ENCODE data around the gene STIMATE. TPM values are rescaled to one million over a fixed set of nuclear protein-coding genes. Genes with fewer than 3 reads are reported as not detected.

STIMATE gene
- total RNA-seq, 4 donors from 2014 or later = 8.2 to 33.0 (median 16.4) TPM

DNA sequence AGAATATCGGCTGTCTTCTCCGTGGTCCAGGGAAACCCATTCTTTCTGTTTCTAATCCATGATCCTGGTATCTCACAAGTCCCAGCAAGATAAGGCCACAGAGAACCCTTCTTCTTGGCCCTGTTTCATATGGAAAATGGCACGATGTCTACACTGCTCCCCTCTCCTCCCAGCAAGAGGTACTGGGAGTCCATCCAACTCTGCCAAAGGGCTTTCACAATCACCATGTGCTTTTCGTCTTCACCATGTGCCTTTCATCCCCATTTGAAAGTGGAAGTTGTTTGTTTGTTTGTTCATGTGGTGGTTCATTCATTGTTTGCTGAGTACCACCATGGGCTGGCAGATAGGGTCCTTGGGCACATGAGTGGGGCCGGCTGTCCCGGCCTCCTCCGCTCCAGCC lies 97.3 kb downstream of the STIMATE start:
- intact Hi-C loops (cut with DNase I; ENCODE audit: low total_unique reads) (no loop called here), in situ Hi-C loops (cut with MboI; ENCODE audit: low pct_ligation_motif_present in 1 of 4, low pct_unique_long_range_greater_than_20kb in 1 of 4, low sequenced_read_pairs in 3 of 4) (no loop called here)
- Histone ChIP-seq H3K27me3 (no peaks in the 10 kb centered on the region), H3K4me3 (no peak overlapping the region), H3K4me1 (no peaks in the 10 kb centered on the region), H3K9me3 (no peaks in the 10 kb centered on the region), H3K36me3 (no peaks in the 10 kb centered on the region), H3K27ac (no peak overlapping the region)
- DNase-seq = no peak
- TF ChIP-seq, protein P1, sequence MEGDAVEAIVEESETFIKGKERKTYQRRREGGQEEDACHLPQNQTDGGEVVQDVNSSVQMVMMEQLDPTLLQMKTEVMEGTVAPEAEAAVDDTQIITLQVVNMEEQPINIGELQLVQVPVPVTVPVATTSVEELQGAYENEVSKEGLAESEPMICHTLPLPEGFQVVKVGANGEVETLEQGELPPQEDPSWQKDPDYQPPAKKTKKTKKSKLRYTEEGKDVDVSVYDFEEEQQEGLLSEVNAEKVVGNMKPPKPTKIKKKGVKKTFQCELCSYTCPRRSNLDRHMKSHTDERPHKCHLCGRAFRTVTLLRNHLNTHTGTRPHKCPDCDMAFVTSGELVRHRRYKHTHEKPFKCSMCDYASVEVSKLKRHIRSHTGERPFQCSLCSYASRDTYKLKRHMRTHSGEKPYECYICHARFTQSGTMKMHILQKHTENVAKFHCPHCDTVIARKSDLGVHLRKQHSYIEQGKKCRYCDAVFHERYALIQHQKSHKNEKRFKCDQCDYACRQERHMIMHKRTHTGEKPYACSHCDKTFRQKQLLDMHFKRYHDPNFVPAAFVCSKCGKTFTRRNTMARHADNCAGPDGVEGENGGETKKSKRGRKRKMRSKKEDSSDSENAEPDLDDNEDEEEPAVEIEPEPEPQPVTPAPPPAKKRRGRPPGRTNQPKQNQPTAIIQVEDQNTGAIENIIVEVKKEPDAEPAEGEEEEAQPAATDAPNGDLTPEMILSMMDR (IDR thresholded peaks at IDR 0.05) = no peak
- no peak for TF ChIP-seq POLR2AphosphoS5 (IDR thresholded peaks at IDR 0.05)
- TF ChIP-seq EP300 (IDR thresholded peaks at IDR 0.05; ENCODE audit: low read depth) = no peak
- no peak for TF ChIP-seq POLR2A (IDR thresholded peaks at IDR 0.05)
- 85% methylated on average over 7 of the region's 7 CpGs; no CpG with 5 or more reads in 1 of the 2 donors for WGBS, 2 donors (ENCODE audit: low coverage in 1 of 2)

DNA sequence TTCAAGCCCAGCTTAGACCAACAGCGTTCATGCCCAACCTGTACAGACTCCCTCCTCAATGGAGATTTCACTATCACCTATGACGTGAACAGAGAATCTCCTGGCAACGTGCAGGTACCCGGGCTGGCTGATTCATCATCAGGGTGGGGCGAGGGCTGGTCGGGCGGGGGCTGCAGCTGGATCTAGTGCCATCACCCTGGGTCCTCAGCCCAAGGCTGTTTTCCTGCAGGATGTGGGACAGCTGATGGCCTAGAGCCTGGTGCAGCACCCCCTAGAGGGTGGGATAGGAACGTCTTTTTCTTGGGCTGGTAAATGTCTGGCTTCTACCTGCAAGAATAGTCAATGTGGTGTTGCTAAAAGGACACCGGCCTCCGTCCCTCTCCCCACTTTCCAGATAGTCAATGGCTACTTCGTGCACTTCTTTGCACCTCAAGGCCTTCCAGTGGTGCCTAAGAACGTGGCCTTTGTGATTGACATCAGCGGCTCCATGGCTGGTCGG lies 98.3 kb downstream of the STIMATE start:
- intact Hi-C loops (cut with DNase I; ENCODE audit: low total_unique reads) = no loop called here
- Histone ChIP-seq H3K27ac (no peak overlapping the region), H3K36me3 (no peaks in the 10 kb centered on the region), H3K4me1 (no peaks in the 10 kb centered on the region), H3K4me3 (no peak overlapping the region), H3K27me3 (no peaks in the 10 kb centered on the region), H3K9me3 (no peaks in the 10 kb centered on the region)
- in situ Hi-C loops (cut with MboI; ENCODE audit: low pct_ligation_motif_present in 1 of 4, low pct_unique_long_range_greater_than_20kb in 1 of 4, low sequenced_read_pairs in 3 of 4) = no loop called here
- TF ChIP-seq POLR2A (IDR thresholded peaks at IDR 0.05) (no peak), EP300 (IDR thresholded peaks at IDR 0.05; ENCODE audit: low read depth) (no peak), POLR2AphosphoS5 (IDR thresholded peaks at IDR 0.05) (no peak)
- TF ChIP-seq, protein P1 (IDR thresholded peaks at IDR 0.05) = peak in 3 of 5 experiments; percentile 35 to 44 (median 39)
- 59% methylated on average over 14 of the region's 14 CpGs; no CpG with 5 or more reads in 1 of the 2 donors for WGBS, 2 donors (ENCODE audit: low coverage in 1 of 2)
- DNase-seq = peak; percentile 17

DNA sequence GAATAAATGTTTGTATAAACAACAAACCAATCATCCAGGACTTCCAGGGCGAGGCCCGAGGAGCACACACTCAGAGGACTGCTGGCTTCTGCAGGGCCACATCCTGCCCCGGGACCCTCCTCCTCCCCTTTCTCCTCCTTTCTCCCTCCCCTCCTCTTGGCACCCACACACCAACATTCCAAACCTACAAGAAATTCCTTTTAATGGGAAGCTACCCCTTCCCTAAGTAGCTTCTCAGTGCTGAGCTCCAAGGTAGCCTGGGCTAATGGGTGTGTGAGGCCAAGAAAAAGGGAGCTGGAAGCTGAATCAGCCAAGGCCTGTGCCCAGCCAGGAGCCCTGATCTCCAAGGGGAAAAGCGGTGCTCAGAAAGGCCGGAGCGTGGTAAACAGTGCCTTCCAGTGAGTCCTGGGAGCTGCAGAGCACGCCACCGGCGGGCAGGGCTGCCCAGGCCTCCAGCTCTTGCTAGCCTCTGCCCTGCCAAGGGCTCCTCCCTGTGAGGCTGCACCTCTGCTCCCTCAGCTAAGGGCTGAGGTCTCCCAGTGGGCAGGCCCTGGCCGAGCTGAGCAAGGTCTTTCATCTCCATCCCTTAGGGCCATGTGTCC lies 98.9 kb downstream of the STIMATE start:
- Histone ChIP-seq H3K27me3 (no peaks in the 10 kb centered on the region), H3K36me3 (no peaks in the 10 kb centered on the region), H3K9me3 (no peaks in the 10 kb centered on the region), H3K4me3 (no peak overlapping the region), H3K4me1 (no peaks in the 10 kb centered on the region), H3K27ac (no peak overlapping the region)
- intact Hi-C loops (cut with DNase I; ENCODE audit: low total_unique reads) = no loop called here
- 70 to 82% methylated on average over 2 to 10 of the region's 10 CpGs for WGBS, 2 donors (ENCODE audit: low coverage in 1 of 2)
- DNase-seq = no peak
- in situ Hi-C loops (cut with MboI; ENCODE audit: low pct_ligation_motif_present in 1 of 4, low pct_unique_long_range_greater_than_20kb in 1 of 4, low sequenced_read_pairs in 3 of 4) = no loop called here
- TF ChIP-seq POLR2AphosphoS5 (IDR thresholded peaks at IDR 0.05) = no peak
- no peak for TF ChIP-seq EP300 (IDR thresholded peaks at IDR 0.05; ENCODE audit: low read depth)

DNA sequence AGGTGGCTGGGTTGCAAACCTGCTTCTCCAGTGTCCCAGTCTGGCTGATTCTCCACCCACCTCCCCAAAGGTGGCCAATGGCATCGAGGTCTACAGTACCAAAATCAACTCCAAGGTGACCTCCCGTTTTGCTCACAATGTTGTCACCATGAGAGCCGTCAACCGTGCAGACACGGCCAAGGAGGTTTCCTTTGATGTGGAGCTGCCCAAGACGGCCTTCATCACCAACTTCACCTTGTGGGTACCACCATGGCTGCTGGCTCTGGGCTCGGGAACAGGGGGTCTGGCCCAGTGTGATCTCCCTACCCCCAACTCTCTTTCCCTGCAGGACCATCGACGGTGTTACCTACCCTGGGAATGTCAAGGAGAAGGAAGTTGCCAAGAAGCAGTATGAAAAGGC lies 100.9 kb downstream of the STIMATE start:
- H3K27me3 ChIP-seq = no peaks in the 10 kb centered on the region
- H3K4me1 ChIP-seq = no peaks in the 10 kb centered on the region
- DNase-seq = no peak
- intact Hi-C loops (cut with DNase I; ENCODE audit: low total_unique reads) = no loop called here
- no peaks in the 10 kb centered on the region for H3K9me3 ChIP-seq
- TF ChIP-seq EP300 (IDR thresholded peaks at IDR 0.05; ENCODE audit: low read depth) (no peak), POLR2A (IDR thresholded peaks at IDR 0.05) (no peak), POLR2AphosphoS5 (IDR thresholded peaks at IDR 0.05) (no peak)
- TF ChIP-seq, protein P1 (IDR thresholded peaks at IDR 0.05) = no peak
- no peaks in the 10 kb centered on the region for H3K36me3 ChIP-seq
- no peak overlapping the region for H3K4me3 ChIP-seq
- WGBS, 2 donors (ENCODE audit: low coverage in 1 of 2) = 93% methylated on average over 9 of the region's 9 CpGs; no CpG with 5 or more reads in 1 of the 2 donors
- no peak overlapping the region for H3K27ac ChIP-seq
- in situ Hi-C loops (cut with MboI; ENCODE audit: low pct_ligation_motif_present in 1 of 4, low pct_unique_long_range_greater_than_20kb in 1 of 4, low sequenced_read_pairs in 3 of 4) = no loop called here
